HepG2 (cell line): ENCODE measurements around the gene FOXR1. TPM values are rescaled to one million over a fixed set of nuclear protein-coding genes. Genes with fewer than 3 reads are reported as not detected.

Experiments used
- E2F5 ChIP-seq: sonication (generic); formaldehyde crosslinking; conservative IDR thresholded peaks from 2 replicates; pipeline ENCODE4 v1.4.0; 2020; ENCODE audit warnings: missing genetic modification reagents
- HNRNPH1 ChIP-seq: fragments of 200-400 bp; formaldehyde crosslinking; optimal IDR thresholded peaks from 2 replicates; pipeline ENCODE3; 2017; ENCODE audit warnings: mild to moderate bottlenecking, low read depth, low read length
- JUNB ChIP-seq: sonication (generic); formaldehyde crosslinking; IDR thresholded peaks from 2 replicates; pipeline ENCODE4 v1.8.0; 2022; ENCODE audit warnings: missing genetic modification reagents, mild to moderate bottlenecking, borderline replicate concordance
- KAT7 ChIP-seq: IDR thresholded peaks from 2 replicates; pipeline ENCODE4 v1.6.1; 2018; ENCODE audit warnings: borderline replicate concordance, missing compliant biosample characterization
- KLF12 ChIP-seq: sonication (generic); formaldehyde crosslinking; IDR thresholded peaks from 2 replicates; pipeline ENCODE4 v1.4.0; 2020; ENCODE audit warnings: missing genetic modification reagents, borderline replicate concordance
- MBNL3 ChIP-seq: fragments of 250-450 bp; sonication (Bioruptor Pico); conservative IDR thresholded peaks from 2 replicates; pipeline ENCODE4 v1.8.0; 2022; ENCODE audit warnings: mild to moderate bottlenecking, inconsistent platforms
- SRY ChIP-seq: sonication (generic); formaldehyde crosslinking; IDR thresholded peaks from 2 replicates; pipeline ENCODE4 v1.8.0; 2022; ENCODE audit warnings: mild to moderate bottlenecking, missing genetic modification reagents
- THAP9 ChIP-seq: sonication (generic); formaldehyde crosslinking; IDR thresholded peaks from 2 replicates; pipeline ENCODE4; 2020; ENCODE audit warnings: missing genetic modification reagents, mild to moderate bottlenecking, borderline replicate concordance
- ZFAT ChIP-seq: sonication (generic); formaldehyde crosslinking; conservative IDR thresholded peaks from 2 replicates; pipeline ENCODE4 v1.8.1; 2023; ENCODE audit warnings: missing genetic modification reagents, inconsistent platforms
- ZFP82 ChIP-seq: sonication (generic); formaldehyde crosslinking; IDR thresholded peaks from 2 replicates; pipeline ENCODE4 v1.5.1; 2020; ENCODE audit warnings: mild to moderate bottlenecking, missing genetic modification reagents, borderline replicate concordance
- ZSCAN21 ChIP-seq: sonication (generic); formaldehyde crosslinking; IDR thresholded peaks from 2 replicates; pipeline ENCODE4 v1.8.0; 2022; ENCODE audit warnings: mild to moderate bottlenecking, missing genetic modification reagents, moderate library complexity, borderline replicate concordance
- polyA plus RNA-seq, 8 experiments: library from polyadenylated mRNA; depleted of rRNA in 3 of 8; stranded (reverse) in 7 of 8; unstranded in 1 of 8; fragments of >200 nt; fragmentation: Illumina TruSeq in 4 of 8; extraction: Trizol in 4 of 8; gene quantifications; 2 replicates each; pipeline versions ENCODE4 v1.2.1 to v1.2.3, GENCODE V29; 2011 to 2016; ENCODE audit warnings: low read depth in 4 of 8, missing spikeins in 1 of 8, mixed read lengths in 1 of 8; ENCODE audit not compliant: insufficient read depth in 1 of 8
- total RNA-seq, 5 experiments: library from RNA; depleted of rRNA; stranded (reverse); fragments of >200 nt; fragmentation: Illumina TruSeq; extraction: Trizol; gene quantifications; 2 replicates each; pipeline ENCODE4 v1.2.3, GENCODE V29; 2016; ENCODE audit warnings: low read depth in 1 of 5
- TF ChIP-seq, protein P1 (sequence below): sonication (generic); formaldehyde crosslinking; IDR thresholded peaks from 2 replicates; pipeline ENCODE4 v1.8.0; 2022; ENCODE audit warnings: missing genetic modification reagents, mild to moderate bottlenecking, borderline replicate concordance
- TF ChIP-seq, protein P2 (sequence below): sonication (generic); formaldehyde crosslinking; IDR thresholded peaks from 2 replicates; pipeline ENCODE4 v1.4.0; 2020; ENCODE audit warnings: missing genetic modification reagents, borderline replicate concordance
- TF ChIP-seq, protein P3 (sequence below): sonication (generic); formaldehyde crosslinking; IDR thresholded peaks from 2 replicates; pipeline ENCODE4 v1.8.1; 2023; ENCODE audit warnings: missing genetic modification reagents, inconsistent platforms, borderline replicate concordance
- TF ChIP-seq, protein P4 (sequence below): sonication (generic); formaldehyde crosslinking; IDR thresholded peaks from 2 replicates; pipeline ENCODE4 v1.5.0; 2020; ENCODE audit warnings: missing genetic modification reagents

The FOXR1 gene
- total and polyA plus RNA-seq, 2 of the 13 experiments (the other 11 are each of a cell fraction or from before 2014, with no cell fraction given), result not detected

DNA sequence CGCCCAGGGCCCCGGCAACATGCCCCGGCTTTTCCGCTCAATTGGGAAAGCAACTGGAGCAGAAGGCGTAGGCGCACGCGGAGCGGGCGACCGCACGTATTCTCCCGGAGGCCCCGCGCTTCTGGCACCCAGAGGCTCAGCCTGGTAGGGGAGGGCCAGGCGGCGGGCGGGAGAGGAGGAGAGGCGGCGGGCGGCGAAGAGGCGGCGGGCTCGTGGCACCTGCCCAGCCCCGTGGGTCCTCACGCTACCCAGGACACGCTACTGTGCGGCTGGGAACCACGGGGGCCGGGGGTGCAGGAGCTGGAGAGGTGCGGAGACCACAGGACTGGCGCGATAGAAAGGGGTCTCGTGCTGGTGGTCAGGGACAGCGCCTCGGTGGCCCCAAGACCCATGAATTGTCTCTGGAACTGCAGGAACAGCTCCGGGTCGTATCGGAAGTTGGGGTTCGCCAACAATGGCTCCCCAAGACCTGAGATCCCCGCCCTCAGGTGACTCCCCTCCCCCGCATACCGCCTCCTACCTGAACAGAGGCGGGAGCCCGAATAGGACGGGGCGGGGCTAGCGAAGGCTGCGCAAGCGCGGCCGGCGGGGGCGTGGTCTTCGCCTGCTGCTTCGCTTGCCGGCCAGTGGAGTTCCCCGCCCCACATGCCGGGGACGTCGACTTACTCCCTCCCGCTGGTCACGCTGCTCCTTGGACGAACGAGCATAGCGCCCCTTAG, 58.9 kb downstream of the FOXR1 start, which contains the start of gene SLC37A4 (continued):
- TF ChIP-seq E2F5 (CRISPR knock-in tag), result no peak
- TF ChIP-seq, protein P1, sequence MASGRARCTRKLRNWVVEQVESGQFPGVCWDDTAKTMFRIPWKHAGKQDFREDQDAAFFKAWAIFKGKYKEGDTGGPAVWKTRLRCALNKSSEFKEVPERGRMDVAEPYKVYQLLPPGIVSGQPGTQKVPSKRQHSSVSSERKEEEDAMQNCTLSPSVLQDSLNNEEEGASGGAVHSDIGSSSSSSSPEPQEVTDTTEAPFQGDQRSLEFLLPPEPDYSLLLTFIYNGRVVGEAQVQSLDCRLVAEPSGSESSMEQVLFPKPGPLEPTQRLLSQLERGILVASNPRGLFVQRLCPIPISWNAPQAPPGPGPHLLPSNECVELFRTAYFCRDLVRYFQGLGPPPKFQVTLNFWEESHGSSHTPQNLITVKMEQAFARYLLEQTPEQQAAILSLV, result peak; percentile 79; the same call in 1 of the 2 replicates
- TF ChIP-seq JUNB (CRISPR knock-in tag), result no peak
- TF ChIP-seq, protein P2, sequence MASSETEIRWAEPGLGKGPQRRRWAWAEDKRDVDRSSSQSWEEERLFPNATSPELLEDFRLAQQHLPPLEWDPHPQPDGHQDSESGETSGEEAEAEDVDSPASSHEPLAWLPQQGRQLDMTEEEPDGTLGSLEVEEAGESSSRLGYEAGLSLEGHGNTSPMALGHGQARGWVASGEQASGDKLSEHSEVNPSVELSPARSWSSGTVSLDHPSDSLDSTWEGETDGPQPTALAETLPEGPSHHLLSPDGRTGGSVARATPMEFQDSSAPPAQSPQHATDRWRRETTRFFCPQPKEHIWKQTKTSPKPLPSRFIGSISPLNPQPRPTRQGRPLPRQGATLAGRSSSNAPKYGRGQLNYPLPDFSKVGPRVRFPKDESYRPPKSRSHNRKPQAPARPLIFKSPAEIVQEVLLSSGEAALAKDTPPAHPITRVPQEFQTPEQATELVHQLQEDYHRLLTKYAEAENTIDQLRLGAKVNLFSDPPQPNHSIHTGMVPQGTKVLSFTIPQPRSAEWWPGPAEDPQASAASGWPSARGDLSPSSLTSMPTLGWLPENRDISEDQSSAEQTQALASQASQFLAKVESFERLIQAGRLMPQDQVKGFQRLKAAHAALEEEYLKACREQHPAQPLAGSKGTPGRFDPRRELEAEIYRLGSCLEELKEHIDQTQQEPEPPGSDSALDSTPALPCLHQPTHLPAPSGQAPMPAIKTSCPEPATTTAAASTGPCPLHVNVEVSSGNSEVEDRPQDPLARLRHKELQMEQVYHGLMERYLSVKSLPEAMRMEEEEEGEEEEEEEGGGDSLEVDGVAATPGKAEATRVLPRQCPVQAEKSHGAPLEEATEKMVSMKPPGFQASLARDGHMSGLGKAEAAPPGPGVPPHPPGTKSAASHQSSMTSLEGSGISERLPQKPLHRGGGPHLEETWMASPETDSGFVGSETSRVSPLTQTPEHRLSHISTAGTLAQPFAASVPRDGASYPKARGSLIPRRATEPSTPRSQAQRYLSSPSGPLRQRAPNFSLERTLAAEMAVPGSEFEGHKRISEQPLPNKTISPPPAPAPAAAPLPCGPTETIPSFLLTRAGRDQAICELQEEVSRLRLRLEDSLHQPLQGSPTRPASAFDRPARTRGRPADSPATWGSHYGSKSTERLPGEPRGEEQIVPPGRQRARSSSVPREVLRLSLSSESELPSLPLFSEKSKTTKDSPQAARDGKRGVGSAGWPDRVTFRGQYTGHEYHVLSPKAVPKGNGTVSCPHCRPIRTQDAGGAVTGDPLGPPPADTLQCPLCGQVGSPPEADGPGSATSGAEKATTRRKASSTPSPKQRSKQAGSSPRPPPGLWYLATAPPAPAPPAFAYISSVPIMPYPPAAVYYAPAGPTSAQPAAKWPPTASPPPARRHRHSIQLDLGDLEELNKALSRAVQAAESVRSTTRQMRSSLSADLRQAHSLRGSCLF, result no peak
- TF ChIP-seq ZFAT (CRISPR knock-in tag), result no peak
- TF ChIP-seq SRY (CRISPR knock-in tag), result peak; percentile 44; the same call in 1 of the 2 replicates
- no peak for TF ChIP-seq MBNL3 (CRISPR knock-in tag)
- TF ChIP-seq, protein P3, sequence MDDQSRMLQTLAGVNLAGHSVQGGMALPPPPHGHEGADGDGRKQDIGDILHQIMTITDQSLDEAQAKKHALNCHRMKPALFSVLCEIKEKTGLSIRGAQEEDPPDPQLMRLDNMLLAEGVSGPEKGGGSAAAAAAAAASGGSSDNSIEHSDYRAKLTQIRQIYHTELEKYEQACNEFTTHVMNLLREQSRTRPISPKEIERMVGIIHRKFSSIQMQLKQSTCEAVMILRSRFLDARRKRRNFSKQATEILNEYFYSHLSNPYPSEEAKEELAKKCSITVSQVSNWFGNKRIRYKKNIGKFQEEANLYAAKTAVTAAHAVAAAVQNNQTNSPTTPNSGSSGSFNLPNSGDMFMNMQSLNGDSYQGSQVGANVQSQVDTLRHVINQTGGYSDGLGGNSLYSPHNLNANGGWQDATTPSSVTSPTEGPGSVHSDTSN, result no peak
- peak; percentile 57; the same call in 1 of the 2 replicates for TF ChIP-seq THAP9 (CRISPR knock-in tag)
- no peak for TF ChIP-seq KAT7 (CRISPR knock-in tag)
- TF ChIP-seq ZFP82 (CRISPR knock-in tag), result no peak
- TF ChIP-seq KLF12 (CRISPR knock-in tag), result 0 out of 2 replicates have a peak, but pooled peaks have one; percentile 76
- TF ChIP-seq, protein P4, sequence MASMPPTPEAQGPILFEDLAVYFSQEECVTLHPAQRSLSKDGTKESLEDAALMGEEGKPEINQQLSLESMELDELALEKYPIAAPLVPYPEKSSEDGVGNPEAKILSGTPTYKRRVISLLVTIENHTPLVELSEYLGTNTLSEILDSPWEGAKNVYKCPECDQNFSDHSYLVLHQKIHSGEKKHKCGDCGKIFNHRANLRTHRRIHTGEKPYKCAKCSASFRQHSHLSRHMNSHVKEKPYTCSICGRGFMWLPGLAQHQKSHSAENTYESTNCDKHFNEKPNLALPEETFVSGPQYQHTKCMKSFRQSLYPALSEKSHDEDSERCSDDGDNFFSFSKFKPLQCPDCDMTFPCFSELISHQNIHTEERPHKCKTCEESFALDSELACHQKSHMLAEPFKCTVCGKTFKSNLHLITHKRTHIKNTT (CRISPR knock-in tag), result no peak
- no peak for TF ChIP-seq HNRNPH1
- TF ChIP-seq ZSCAN21 (CRISPR knock-in tag), result peak; percentile 87; the same call in 1 of the 2 replicates
